Measurements from ENCODE around the gene CCR5AS.
A peak's percentile ranks its signal among the peaks of the same experiment; 100 is the strongest.

CCR5AS gene

DNA sequence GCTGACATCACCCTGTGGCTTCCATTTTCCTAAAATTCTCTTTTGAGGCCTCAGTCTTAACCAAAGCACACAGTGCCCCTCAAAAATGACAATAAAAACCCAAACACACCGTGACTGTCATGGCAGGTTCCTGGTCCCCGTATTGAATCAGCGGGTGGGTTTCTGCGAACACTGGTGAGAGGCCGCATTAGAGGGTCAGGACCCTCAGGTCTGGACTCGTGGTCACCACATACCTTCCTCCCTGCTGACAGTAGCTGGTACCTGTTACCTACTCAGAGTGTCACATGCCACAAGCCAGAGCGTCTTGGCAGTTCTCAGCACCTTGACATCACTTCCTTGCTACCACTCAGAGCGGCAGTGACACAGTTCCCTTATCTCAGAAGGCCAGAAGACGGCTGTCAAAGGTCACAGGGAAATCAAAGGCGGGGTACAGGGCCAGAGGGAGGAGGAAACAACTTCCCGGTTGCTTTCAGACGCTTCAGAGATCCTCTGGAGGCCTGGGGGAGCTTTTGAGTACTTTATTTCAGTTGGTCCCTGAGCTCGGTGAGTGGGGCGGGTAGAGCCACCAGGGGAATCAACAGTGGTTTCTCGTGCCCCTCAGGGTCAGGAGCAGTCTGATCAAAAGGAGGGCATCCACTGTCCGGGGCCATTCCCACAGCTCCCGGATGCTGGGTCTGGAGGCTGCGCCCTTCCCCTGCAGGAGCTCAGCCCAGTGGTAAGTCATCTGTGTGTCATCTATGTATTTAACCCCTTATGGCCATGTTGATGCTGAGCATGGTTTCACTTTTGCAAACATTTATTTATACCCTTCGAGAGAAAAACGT, at the start of gene CCR5AS, which contains the start of gene CCRL2:
Gene CCR5AS, minus strand, starts transcription at position 279 of the 824 bp plus-strand sequence.
Gene CCRL2, plus strand, starts transcription at position 472 of the 824 bp plus-strand sequence. CDS start 821 bp downstream, outside the sequence.
- Histone ChIP-seq H2AK5ac (ENCODE audit: low read length, severe bottlenecking) (no peak within 1 kb of the TSS), H3K36me3 (ENCODE audit: control insufficient read depth in 1 of 2, insufficient read depth in 2 of 2, low read depth in 1 of 2, low read length in 2 of 2) (no peaks in the 10 kb centered on the region), H3K4me1 (ENCODE audit: control insufficient read depth, insufficient read depth, low read depth, low read length) (peaks cover 11% of the 10 kb centered on the region), H3K9me3 (ENCODE audit: control insufficient read depth, low read length) (no peaks in the 10 kb centered on the region), H3K23ac (ENCODE audit: low read length in 2 of 2) (no peak within 1 kb of the TSS), H3K4me2 (ENCODE audit: low read length, poor library complexity, severe bottlenecking) (peak within 1 kb of the TSS; percentile 41), H2BK5ac (ENCODE audit: low read depth, low read length, poor library complexity, severe bottlenecking) (no peak within 1 kb of the TSS), H3K79me1 (replicated peaks; ENCODE audit: low read length, poor library complexity, severe bottlenecking) (no peaks in the 10 kb centered on the region), H4K91ac (ENCODE audit: low read length) (peak within 1 kb of the TSS; percentile 53), H3K27ac (ENCODE audit: low read length, poor library complexity, severe bottlenecking) (no peak within 1 kb of the TSS), H3K27me3 (ENCODE audit: control insufficient read depth in 1 of 2, insufficient read depth in 1 of 2, low read length in 2 of 2) (no peaks in the 10 kb centered on the region), H3K4me3 (ENCODE audit: insufficient read depth in 1 of 2, low read depth in 1 of 2, low read length in 2 of 2) (peak within 1 kb of the TSS; percentile 11 to 70), H4K8ac (ENCODE audit: low read length) (peak within 1 kb of the TSS; percentile 82), H3K18ac (ENCODE audit: low read depth in 1 of 2, low read length in 2 of 2) (peak within 1 kb of the TSS; percentile 47 to 74), H3K14ac (ENCODE audit: low read length in 2 of 2) (no peak within 1 kb of the TSS), H3K4ac (ENCODE audit: low read depth in 1 of 2, low read length in 2 of 2) (no peak within 1 kb of the TSS), H2BK12ac (ENCODE audit: low read length in 2 of 2) (peak within 1 kb of the TSS; percentile 35 to 88), H2BK15ac (ENCODE audit: low read depth, poor library complexity, severe bottlenecking) (peak within 1 kb of the TSS; percentile 33), H2AFZ (ENCODE audit: low read depth, low read length) (no peak within 1 kb of the TSS), H3K9ac (ENCODE audit: low read length) (peak within 1 kb of the TSS; percentile 75), H2BK120ac (ENCODE audit: low read depth, low read length) (no peak within 1 kb of the TSS)
- DNase-seq, result peak; percentile 48
- WGBS, result 46% methylated on average over 20 of the region's 20 CpGs

- peak overlapping the region in 1 of 2 experiments; percentile 57 for H3K14ac ChIP-seq (ENCODE audit: low read length in 2 of 2)
- H3K9ac ChIP-seq (ENCODE audit: low read length), result no peak overlapping the region
- no peak overlapping the region for H4K91ac ChIP-seq (ENCODE audit: low read length)
- no peak overlapping the region for H3K4me2 ChIP-seq (ENCODE audit: low read length, poor library complexity, severe bottlenecking)
- no peak overlapping the region for H2BK120ac ChIP-seq (ENCODE audit: low read depth, low read length)
- H3K36me3 ChIP-seq (ENCODE audit: control insufficient read depth in 1 of 2, insufficient read depth in 2 of 2, low read depth in 1 of 2, low read length in 2 of 2), result no peaks in the 10 kb centered on the region
- no peak overlapping the region for H2BK12ac ChIP-seq (ENCODE audit: low read length in 2 of 2)
- no peak overlapping the region for H3K18ac ChIP-seq (ENCODE audit: low read depth in 1 of 2, low read length in 2 of 2)
- no peak overlapping the region for H3K23ac ChIP-seq (ENCODE audit: low read length in 2 of 2)
- H3K4ac ChIP-seq (ENCODE audit: low read depth in 1 of 2, low read length in 2 of 2), result no peak overlapping the region
- H2AK5ac ChIP-seq (ENCODE audit: low read length, severe bottlenecking), result no peak overlapping the region
- DNase-seq, result no peak
- H3K9me3 ChIP-seq (ENCODE audit: control insufficient read depth, low read length), result peaks cover 6% of the 10 kb centered on the region
- no peak overlapping the region for H2BK5ac ChIP-seq (ENCODE audit: low read depth, low read length, poor library complexity, severe bottlenecking)
- H2AFZ ChIP-seq (ENCODE audit: low read depth, low read length), result no peak overlapping the region
- H3K4me1 ChIP-seq (ENCODE audit: control insufficient read depth, insufficient read depth, low read depth, low read length), result no peaks in the 10 kb centered on the region
- no peak overlapping the region for H2BK15ac ChIP-seq (ENCODE audit: low read depth, poor library complexity, severe bottlenecking)
- 90% methylated on average over 14 of the region's 14 CpGs for whole genome bisulfite sequencing
- H3K79me1 ChIP-seq (replicated peaks; ENCODE audit: low read length, poor library complexity, severe bottlenecking), result no peaks in the 10 kb centered on the region
- H4K8ac ChIP-seq (ENCODE audit: low read length), result no peak overlapping the region
- peaks cover 38 to 87% of the 10 kb centered on the region in 2 experiments for H3K27me3 ChIP-seq (ENCODE audit: control insufficient read depth in 1 of 2, insufficient read depth in 1 of 2, low read length in 2 of 2)
- H3K4me3 ChIP-seq (ENCODE audit: insufficient read depth in 1 of 2, low read depth in 1 of 2, low read length in 2 of 2), result no peak overlapping the region
- H3K27ac ChIP-seq (ENCODE audit: low read length, poor library complexity, severe bottlenecking), result no peak overlapping the region
Observed at GRCh38 chr3:46456118-46456517, 49.3 kb upstream of the CCR5AS start.

DNA sequence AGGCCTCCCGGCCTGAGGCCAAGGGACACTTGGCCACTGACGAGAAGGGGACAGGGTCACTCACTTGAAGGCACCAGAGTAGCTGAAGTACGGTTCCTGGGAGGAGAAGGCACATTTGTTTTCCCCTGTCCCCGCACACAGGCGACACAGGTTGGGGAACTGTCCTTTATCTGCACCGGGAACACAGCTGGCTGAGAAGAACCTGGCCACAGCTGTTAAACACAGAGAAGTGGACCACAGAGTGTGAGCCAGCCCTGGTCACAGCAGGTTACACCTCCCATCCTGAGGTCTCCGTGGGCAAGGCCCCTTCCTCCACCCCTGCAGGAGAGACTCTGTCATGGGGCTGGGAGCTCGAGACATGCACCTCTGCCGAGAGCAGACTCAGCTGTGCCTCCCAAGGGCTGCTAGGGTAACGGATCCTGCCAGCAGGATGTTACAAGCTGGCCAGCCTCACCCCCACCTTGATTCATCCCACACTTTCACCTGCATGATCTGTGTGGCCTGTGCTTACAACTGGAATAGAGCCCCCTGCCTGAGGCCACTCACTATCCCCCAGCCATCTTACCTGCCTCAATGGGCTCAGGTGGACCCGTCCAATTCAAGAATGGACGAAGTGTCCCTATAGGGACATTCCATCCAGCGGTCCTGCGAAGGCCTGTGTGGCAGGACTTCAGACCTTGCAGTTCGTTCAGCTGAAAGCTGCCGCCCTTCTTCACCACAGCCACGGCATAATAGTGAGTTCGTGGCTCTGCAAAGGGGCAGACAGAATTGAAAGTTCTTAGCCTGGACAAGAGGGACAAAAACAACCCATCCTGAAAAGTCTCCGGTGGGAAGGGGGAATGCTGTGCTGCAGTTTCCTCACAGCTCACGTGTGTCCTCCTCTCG, 48.6 kb upstream of the CCR5AS start:
- Histone ChIP-seq H3K9me3 (ENCODE audit: control insufficient read depth, low read length) (peaks cover under 1% of the 10 kb centered on the region), H3K27ac (ENCODE audit: low read length, poor library complexity, severe bottlenecking) (no peak overlapping the region), H3K4ac (ENCODE audit: low read depth in 1 of 2, low read length in 2 of 2) (no peak overlapping the region), H2BK15ac (ENCODE audit: low read depth, poor library complexity, severe bottlenecking) (no peak overlapping the region), H3K27me3 (ENCODE audit: control insufficient read depth in 1 of 2, insufficient read depth in 1 of 2, low read length in 2 of 2) (peaks cover 40 to 88% of the 10 kb centered on the region in 2 experiments), H2BK120ac (ENCODE audit: low read depth, low read length) (no peak overlapping the region), H3K18ac (ENCODE audit: low read depth in 1 of 2, low read length in 2 of 2) (no peak overlapping the region), H2BK5ac (ENCODE audit: low read depth, low read length, poor library complexity, severe bottlenecking) (no peak overlapping the region), H3K4me3 (ENCODE audit: insufficient read depth in 1 of 2, low read depth in 1 of 2, low read length in 2 of 2) (no peak overlapping the region), H3K9ac (ENCODE audit: low read length) (no peak overlapping the region), H2AK5ac (ENCODE audit: low read length, severe bottlenecking) (no peak overlapping the region), H3K23ac (ENCODE audit: low read length in 2 of 2) (no peak overlapping the region), H4K8ac (ENCODE audit: low read length) (no peak overlapping the region), H2AFZ (ENCODE audit: low read depth, low read length) (no peak overlapping the region), H2BK12ac (ENCODE audit: low read length in 2 of 2) (no peak overlapping the region), H4K91ac (ENCODE audit: low read length) (no peak overlapping the region), H3K14ac (ENCODE audit: low read length in 2 of 2) (no peak overlapping the region), H3K36me3 (ENCODE audit: control insufficient read depth in 1 of 2, insufficient read depth in 2 of 2, low read depth in 1 of 2, low read length in 2 of 2) (no peaks in the 10 kb centered on the region), H3K79me1 (replicated peaks; ENCODE audit: low read length, poor library complexity, severe bottlenecking) (no peaks in the 10 kb centered on the region), H3K4me1 (ENCODE audit: control insufficient read depth, insufficient read depth, low read depth, low read length) (no peaks in the 10 kb centered on the region), H3K4me2 (ENCODE audit: low read length, poor library complexity, severe bottlenecking) (no peak overlapping the region)
- 88% methylated on average over 21 of the region's 21 CpGs for WGBS
- DNase-seq, result no peak

GRCh38 chr3:46454606-46455005, 47.7 kb upstream of the CCR5AS start:
- Histone ChIP-seq H3K36me3 (ENCODE audit: control insufficient read depth in 1 of 2, insufficient read depth in 2 of 2, low read depth in 1 of 2, low read length in 2 of 2) (no peaks in the 10 kb centered on the region), H2BK120ac (ENCODE audit: low read depth, low read length) (no peak overlapping the region), H3K4me3 (ENCODE audit: insufficient read depth in 1 of 2, low read depth in 1 of 2, low read length in 2 of 2) (no peak overlapping the region), H2AFZ (ENCODE audit: low read depth, low read length) (no peak overlapping the region), H3K27me3 (ENCODE audit: control insufficient read depth in 1 of 2, insufficient read depth in 1 of 2, low read length in 2 of 2) (peaks cover 45 to 89% of the 10 kb centered on the region in 2 experiments), H4K8ac (ENCODE audit: low read length) (no peak overlapping the region), H3K79me1 (replicated peaks; ENCODE audit: low read length, poor library complexity, severe bottlenecking) (no peaks in the 10 kb centered on the region), H3K18ac (ENCODE audit: low read depth in 1 of 2, low read length in 2 of 2) (no peak overlapping the region), H3K4me1 (ENCODE audit: control insufficient read depth, insufficient read depth, low read depth, low read length) (no peaks in the 10 kb centered on the region), H2BK15ac (ENCODE audit: low read depth, poor library complexity, severe bottlenecking) (no peak overlapping the region), H3K9me3 (ENCODE audit: control insufficient read depth, low read length) (no peaks in the 10 kb centered on the region), H3K23ac (ENCODE audit: low read length in 2 of 2) (no peak overlapping the region), H4K91ac (ENCODE audit: low read length) (no peak overlapping the region), H2BK12ac (ENCODE audit: low read length in 2 of 2) (no peak overlapping the region), H3K4me2 (ENCODE audit: low read length, poor library complexity, severe bottlenecking) (no peak overlapping the region), H3K14ac (ENCODE audit: low read length in 2 of 2) (peak overlapping the region in 1 of 2 experiments; percentile 62), H2AK5ac (ENCODE audit: low read length, severe bottlenecking) (no peak overlapping the region), H2BK5ac (ENCODE audit: low read depth, low read length, poor library complexity, severe bottlenecking) (no peak overlapping the region), H3K4ac (ENCODE audit: low read depth in 1 of 2, low read length in 2 of 2) (no peak overlapping the region), H3K27ac (ENCODE audit: low read length, poor library complexity, severe bottlenecking) (no peak overlapping the region), H3K9ac (ENCODE audit: low read length) (no peak overlapping the region)
- no peak for DNase-seq
- whole genome bisulfite sequencing, result 80% methylated on average over 7 of the region's 7 CpGs
